Smooth muscle cell of the brain vasculature (primary cell): ENCODE results near the gene KRTAP21-2.
"Not testable (repeated sequence)": the region's sequence is repeated elsewhere in the genome, so short reads cannot be mapped to it uniquely, and the experiment has no call there.

Source experiments
- DNase-seq: peaks from one replicate; pipeline ENCODE4 v3.0.0-alpha.2; 2012; ENCODE audit warnings: low read depth, low spot score

KRTAP21-2 gene

GRCh38 chr21:30747159-30747558, at the start of gene KRTAP21-2:
Gene KRTAP21-2, minus strand, starts transcription at chr21:30747259. Its CDS starts 57 bp downstream, at chr21:30747202.
- no peak for DNase-seq

GRCh38 chr21:30793581-30794314, 46.7 kb upstream of the KRTAP21-2 start:
- no peak for DNase-seq

GRCh38 chr21:30779249-30779648, 32.2 kb upstream of the KRTAP21-2 start:
- no peak for DNase-seq

- no peak for DNase-seq
Measured at GRCh38 chr21:30769724-30770431, 22.8 kb upstream of the KRTAP21-2 start.

GRCh38 chr21:30760776-30761175, 13.7 kb upstream of the KRTAP21-2 start:
- DNase-seq = no peak

GRCh38 chr21:30758306-30758705, 11.2 kb upstream of the KRTAP21-2 start:
- no peak for DNase-seq

GRCh38 chr21:30755328-30755727, 8.3 kb upstream of the KRTAP21-2 start, which contains the start of gene KRTAP21-1:
Gene KRTAP21-1, minus strand, starts transcription at chr21:30755428. Its CDS starts 50 bp downstream, at chr21:30755378.
- DNase-seq = not testable (repeated sequence)

- no peak for DNase-seq
Measured at GRCh38 chr21:30740462-30740861, 6.6 kb downstream of the KRTAP21-2 start.

GRCh38 chr21:30733026-30733425, 14.0 kb downstream of the KRTAP21-2 start:
- DNase-seq = no peak

- no peak for DNase-seq
Measured at GRCh38 chr21:30726726-30727125, 20.3 kb downstream of the KRTAP21-2 start.

GRCh38 chr21:30719401-30719800, 27.7 kb downstream of the KRTAP21-2 start:
- no peak for DNase-seq

GRCh38 chr21:30718239-30718909, 28.7 kb downstream of the KRTAP21-2 start, which contains the start of gene KRTAP21-3:
Gene KRTAP21-3, minus strand, starts transcription at chr21:30718777. Its CDS starts 18 bp downstream, at chr21:30718759.
- no peak for DNase-seq

GRCh38 chr21:30717105-30717504, 30.0 kb downstream of the KRTAP21-2 start:
- DNase-seq = no peak

GRCh38 chr21:30714946-30715345, 32.1 kb downstream of the KRTAP21-2 start:
- DNase-seq = no peak

- no peak for DNase-seq
Measured at GRCh38 chr21:30714456-30714855, 32.6 kb downstream of the KRTAP21-2 start.

GRCh38 chr21:30713766-30714165, 33.3 kb downstream of the KRTAP21-2 start:
- no peak for DNase-seq

GRCh38 chr21:30710499-30710898, 36.6 kb downstream of the KRTAP21-2 start:
- DNase-seq = no peak

- DNase-seq = no peak
Measured at GRCh38 chr21:30707409-30707808, 39.6 kb downstream of the KRTAP21-2 start.
